T47D (cell line): ENCODE measurements around the gene POFUT1.

ENCODE experiments used
- DNase-seq, 2 experiments: peaks; one replicate each; pipeline versions ENCODE4 v3.0.0 to v3.0.0-alpha.2; 2011 to 2012; ENCODE audit warnings: low read depth in 1 of 2, low spot score in 1 of 2
- JUND ChIP-seq: IDR thresholded peaks from 2 replicates; pipeline ENCODE4 v1.6.1; 2012; ENCODE audit warnings: low read depth
- in situ Hi-C: cut with HindIII; loops from 2 replicates; pipeline ENCODE4 v1.10.0; 2016; ENCODE audit warnings: low sequenced_read_pairs, low pct_unique_long_range_greater_than_20kb

Gene POFUT1

DNA sequence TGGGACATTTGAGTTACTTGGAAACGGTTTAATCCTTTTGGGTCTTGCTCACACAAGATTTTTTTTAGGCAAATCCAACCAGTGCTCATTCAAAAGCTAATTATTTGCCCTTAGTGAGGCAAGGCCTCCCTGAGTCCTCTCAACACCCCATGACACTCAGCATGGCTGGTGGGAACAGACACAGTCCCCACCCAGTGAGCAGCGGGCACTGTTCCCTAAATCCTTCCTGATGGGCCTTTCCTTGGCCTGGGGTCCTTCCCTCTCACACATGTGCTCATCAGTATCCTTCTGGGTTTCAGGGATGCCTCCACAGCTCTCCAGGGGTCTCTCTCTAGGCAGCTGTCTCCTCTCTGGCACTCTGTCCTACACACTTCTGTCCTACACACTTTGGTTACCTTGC lies 28.2 kb upstream of the POFUT1 start:
- no peak for TF ChIP-seq JUND
- in situ Hi-C loops = no loop called here
- DNase-seq = no peak

DNA sequence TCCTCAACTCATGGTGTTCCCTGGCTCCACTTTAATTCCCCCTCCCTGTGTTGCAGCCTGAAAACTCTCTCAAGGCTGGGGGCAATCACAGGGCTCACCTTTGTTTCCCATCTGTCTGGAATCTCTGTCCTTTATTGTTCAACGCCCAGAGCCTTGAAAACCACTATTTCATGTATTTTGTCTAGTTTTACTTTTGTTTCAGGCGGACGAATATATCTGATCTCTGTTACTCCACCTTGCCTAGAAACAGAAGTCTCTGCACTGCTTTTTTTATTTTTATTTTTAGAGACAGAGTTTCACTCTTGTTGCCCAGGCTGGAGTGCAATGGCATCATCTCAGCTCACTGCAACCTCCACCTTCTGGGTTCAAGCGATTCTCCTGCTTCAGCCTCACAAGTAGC lies 27.7 kb upstream of the POFUT1 start:
- no peak for TF ChIP-seq JUND
- in situ Hi-C loops = no loop called here

DNA sequence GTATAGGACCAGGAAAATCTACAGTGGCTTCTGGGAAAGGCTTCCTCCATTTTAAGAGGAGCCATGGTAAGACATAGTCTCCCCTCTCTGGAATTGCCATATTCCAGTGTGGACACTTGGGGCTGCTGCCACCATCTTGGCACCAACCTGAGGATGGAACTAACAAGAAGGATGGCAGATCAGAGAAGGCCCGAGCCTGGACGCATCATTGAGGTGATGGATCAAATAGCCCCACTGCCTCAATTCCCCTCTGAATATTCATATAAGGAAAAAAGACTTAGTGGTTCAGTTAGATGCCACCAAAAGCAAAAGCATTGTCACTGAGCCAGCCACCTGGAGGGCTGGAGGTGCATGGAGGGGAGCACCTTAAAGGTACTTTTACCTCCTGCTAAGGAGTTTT lies 26.1 kb upstream of the POFUT1 start:
- TF ChIP-seq JUND = no peak
- in situ Hi-C loops = no loop called here

More for the DNA sequence above, 27.7 kb upstream of the POFUT1 start:
- DNase-seq = no peak

DNA sequence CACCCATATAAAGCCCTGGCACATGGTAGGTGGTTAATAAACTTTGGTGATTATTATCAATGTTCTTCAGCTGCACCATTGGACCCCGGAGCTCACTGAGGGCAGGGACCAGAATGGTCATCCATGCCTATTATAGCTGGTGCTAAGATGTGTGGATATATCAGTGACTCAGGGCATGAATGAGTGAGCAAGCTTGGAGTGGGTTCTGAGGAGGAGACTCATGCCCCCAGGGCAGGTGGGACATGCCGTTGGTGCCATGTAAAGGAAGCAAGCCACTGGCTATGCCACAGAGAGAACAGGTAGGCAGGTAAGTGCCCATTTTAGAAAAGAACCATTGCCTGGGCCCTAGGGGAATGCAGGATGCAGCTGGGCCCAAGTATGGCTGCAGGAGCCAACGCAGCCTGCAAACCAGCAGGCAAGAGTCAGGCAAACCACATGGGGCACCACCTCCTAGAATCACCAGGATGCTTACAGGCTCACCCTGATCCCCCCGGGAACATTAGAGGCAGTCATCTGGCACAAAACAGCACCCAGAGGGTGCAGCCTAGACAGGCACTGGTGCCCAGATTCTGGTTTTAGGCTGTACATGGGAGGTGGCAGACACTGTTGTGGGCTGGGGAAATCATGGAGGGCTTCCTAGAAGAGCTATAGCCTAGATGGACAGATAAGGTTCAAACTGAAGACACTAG lies 23.6 kb upstream of the POFUT1 start:
- no peak for DNase-seq
- in situ Hi-C loops = no loop called here
- TF ChIP-seq JUND = no peak

More for the DNA sequence above, 26.1 kb upstream of the POFUT1 start:
- no peak for DNase-seq

DNA sequence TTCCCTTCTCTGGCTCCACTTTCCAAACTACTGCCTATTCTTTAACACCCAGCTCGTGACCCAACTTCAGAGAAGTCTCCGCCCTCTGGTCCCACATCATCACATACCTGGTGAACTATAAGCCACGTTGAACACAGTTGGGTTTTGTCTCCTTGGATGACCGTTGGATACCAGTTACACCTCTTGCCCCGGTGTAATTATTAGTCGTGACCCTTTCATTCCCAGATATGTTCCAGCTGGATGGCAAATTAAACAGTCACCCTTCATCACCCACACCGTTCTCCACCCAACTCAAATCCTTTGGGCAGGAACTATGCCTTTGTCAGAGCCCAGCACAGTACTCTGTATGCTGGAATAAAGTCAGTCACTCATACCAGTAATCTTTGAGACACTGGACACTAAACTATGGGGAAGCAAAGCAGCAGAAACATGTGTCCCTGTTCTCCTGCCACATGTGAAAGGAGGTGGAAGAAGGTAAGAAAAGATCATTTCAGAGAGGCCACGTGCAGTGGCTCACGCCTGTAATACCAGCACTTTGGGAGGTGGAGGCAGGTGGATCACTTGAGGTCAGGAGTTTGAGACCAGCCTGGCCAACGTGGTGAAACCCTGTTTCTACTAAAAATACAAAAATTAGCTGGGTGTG lies 22.6 kb upstream of the POFUT1 start:
- in situ Hi-C loops = no loop called here
- no peak for DNase-seq
- no peak for TF ChIP-seq JUND

DNA sequence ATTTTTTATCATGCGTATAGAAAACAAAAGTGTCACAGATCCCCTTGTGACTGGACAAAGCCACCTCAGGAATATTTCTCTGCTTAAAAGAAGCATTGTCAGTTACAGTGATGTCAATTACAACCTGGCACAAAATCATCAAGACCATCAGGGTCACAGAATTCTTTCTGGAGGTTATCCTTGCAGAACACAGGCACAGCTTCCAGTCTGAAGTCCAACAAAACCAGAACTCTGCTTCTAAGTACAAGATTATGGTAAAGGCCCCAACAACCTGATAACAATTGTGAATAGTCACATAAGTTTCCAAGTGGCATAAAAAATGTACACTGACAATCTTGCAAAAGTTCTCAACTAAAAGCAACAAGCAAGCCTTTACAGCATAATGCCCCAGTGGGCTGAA lies 21.2 kb upstream of the POFUT1 start:
- TF ChIP-seq JUND = no peak
- no peak for DNase-seq
- in situ Hi-C loops = no loop called here

DNA sequence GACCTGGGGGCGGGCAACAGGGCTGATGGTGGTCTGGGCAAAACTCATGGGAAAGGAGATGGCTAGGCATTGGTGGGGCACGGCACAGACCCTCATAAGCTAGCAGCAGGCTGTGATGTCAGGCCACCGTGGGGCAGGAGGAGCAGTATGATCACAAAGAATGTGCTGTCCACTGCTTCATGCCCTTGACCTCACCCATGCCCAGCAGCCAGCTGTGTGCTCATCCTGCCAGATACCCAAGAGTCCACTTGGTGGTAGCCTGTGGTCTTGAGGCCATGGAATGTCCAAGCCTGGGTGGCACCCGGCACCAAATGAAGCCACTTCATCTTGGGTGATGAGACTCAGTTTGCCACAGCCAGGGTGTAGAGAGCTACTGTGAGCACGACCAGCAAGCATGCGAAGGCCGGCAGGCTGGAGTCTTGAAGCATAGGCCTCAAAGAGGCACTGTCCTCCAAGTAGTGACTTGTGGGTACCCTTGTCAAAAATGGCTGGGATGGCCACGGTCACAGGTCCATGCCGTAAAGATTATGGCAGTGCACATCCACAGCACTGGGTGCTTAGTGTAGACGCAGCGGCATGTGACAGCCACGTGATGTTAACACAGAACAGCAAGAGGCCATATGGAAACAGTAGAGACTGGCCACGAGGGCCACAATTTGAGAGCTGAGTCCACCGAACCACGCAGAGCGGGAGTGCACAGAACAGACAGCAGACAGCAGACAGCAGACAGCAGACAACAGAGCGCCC lies 19.1 kb upstream of the POFUT1 start:
- in situ Hi-C loops = no loop called here
- no peak for DNase-seq
- no peak for TF ChIP-seq JUND

DNA sequence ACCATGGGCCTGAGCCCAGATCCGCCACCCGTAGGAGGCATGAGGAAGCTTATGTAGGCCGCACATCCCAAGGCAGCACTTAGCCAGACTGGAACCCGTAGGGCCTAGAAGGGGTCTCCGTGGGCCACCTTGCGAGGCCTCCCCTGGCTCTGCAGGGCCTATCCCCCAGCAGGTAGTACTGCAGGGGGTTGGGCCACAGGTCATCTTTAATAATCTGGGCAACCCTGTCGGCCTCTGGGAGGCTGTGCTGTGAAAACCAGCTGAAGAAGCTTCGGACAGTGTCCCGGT lies 18.6 kb upstream of the POFUT1 start:
- in situ Hi-C loops = no loop called here
- TF ChIP-seq JUND = no peak
- DNase-seq = no peak

DNA sequence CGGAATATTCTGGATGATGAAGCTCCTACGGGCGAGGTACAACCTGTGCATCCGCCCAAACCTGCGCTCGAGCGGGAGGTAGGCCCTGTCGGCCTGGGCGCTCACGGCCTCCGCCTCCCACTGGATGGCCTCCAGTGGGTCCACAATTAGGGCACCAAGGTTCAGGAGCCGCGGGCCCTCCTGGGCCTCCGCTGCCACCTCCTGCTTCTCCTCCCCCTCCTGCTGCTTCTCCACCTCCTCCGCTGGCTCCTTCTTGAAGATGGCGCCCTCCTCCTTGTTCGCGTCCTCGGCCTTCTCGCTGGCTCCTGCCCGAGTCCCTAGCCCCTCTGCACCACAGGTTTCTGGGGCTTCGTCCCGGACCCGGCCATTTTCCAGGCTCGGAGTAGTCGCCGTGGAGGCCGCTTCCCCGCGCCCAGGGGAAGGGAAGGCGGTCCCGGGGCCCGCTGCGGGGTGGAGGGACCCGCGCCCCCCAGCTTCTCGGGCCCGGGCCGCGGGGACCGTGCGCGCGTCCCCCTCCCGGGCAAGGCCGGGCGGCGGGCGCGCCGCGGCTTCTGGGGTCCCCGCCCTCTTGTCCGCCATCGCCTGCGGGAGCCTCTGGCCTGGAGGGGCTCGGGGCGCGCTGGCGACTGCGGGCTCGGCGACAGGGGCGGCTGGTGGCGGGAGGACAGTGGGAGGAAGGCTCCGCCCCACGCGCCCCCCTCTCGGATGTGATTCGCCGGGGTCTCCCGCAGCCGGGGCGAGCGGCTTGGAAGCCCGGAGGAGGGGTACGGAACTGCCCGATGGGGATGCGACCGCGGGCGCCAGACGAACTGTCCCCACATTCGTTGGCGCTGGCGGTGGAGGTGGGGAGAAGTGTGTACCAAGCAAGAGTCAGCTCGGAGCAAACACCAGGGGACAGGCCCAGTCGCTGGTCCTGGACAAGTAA lies 17.7 kb upstream of the POFUT1 start:
- in situ Hi-C loops = no loop called here
- TF ChIP-seq JUND = no peak
- DNase-seq = no peak

DNA sequence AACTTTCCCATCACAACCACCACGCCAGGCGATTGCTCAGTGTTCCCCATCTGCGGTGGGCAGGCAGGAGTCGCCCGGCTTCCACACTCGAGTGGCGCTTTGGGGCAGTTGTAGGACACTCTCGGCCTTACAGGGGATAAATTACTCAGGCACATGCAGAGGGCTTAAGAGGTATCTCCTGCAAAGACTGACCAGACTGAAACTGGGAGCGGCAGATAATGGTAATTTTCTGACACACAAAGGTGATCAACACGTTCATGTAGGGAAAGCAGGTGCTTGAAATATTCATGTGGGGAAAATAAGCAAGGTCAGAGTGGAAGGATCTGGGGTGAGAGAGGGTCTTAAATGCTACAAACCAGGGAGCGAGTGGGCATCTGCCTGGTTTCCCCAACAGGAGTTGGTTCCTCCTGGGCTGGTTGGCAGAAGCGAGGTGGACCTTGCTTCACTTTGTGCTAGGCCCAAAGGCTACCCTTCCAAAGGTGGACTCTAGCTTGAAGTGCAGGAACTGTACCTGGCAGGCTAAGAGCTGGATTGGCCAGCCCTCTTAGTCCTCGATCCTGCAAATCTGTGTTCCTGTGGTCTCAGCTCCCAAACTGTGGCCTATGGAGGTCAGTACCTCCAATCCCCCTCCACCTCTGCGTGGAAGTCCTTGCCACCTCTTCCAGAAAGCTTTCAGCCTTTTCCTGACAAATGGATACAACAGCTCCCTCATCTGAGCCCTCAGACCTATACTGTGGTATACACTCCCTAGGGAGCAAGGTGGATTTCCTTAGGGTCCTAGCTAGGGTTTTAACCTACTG lies 16.9 kb upstream of the POFUT1 start:
- in situ Hi-C loops = no loop called here
- DNase-seq = no peak

DNA sequence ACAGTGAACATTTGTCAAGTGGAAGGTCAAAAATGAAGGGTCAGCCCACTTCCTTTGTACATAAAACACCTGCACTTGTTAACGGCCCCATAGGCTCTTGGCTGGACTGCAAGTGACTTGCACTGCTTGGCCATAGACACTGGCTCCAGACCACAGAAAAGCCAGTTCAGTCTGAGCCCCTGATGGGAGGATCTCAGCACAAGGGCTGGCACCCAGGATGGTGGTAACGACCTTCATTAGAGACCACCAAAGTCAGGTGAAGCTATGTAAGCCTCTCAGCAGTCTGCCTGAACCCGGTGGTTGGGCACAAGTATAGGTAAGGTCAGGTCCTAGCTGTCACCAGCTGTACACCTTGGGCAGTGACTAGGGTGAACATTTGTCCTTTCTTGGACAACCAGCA lies 16.3 kb upstream of the POFUT1 start:
- no peak for DNase-seq
- in situ Hi-C loops = no loop called here
- no peak for TF ChIP-seq JUND

More for the DNA sequence above, 16.9 kb upstream of the POFUT1 start:
- TF ChIP-seq JUND = no peak

DNA sequence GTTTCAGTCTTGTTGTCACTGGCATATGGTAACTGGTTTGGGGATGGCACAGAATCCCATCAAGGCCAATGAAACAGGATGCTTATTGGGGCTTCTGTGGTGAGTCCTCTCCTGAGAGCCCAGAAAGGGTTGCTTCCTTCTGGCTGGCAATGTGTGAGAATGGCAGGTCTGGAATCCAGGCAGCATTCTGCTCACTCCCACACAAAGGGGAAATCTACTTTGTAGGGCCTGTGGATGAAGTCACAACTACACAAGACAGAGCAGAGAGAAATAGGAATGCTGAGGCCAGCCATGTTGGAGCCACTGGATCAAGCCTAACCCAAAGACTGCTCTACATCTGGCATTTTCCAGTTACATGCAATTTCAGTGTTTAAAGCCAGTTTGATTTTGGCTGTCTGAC lies 15.8 kb upstream of the POFUT1 start:
- no peak for DNase-seq
- in situ Hi-C loops = no loop called here
- TF ChIP-seq JUND = no peak
